Ureter (tissue), 1 donor: ENCODE results near the gene RAB20. TPM values are rescaled to one million over a fixed set of nuclear protein-coding genes. Genes with fewer than 3 reads are reported as not detected.

Experiments used
- total RNA-seq: library from RNA; stranded (reverse); gene quantifications from one replicate; pipeline ENCODE4 v1.2.4, GENCODE V29; 2023
- donor health status: DM: yes; HTN: yes; CAD: no.

Gene RAB20
- total RNA-seq, 1 donor from 2014 or later, result 35.4 TPM

Other genes with a start within 250 kb of the RAB20 start
- gene NAXD, start 53.8 kb upstream of the RAB20 start, total RNA-seq, result 37.8 TPM
- 86.7 TPM for gene CARS2, start 144.4 kb upstream of the RAB20 start, total RNA-seq
- 8.8 TPM for gene ING1, start 152.0 kb upstream of the RAB20 start, total RNA-seq